HEK293 (cell line): ENCODE measurements around the gene MTHFSD.

Source experiments
- CTCF ChIA-PET: fragments of 350-600 bp; formaldehyde crosslinking; extraction: SDS; loops from one replicate; lab custom pipeline; 2021; ENCODE audit warnings: antibody characterized with exemption; lab: Yijun Ruan, JAX
- POLR2A ChIA-PET: fragments of 300-600 bp; formaldehyde crosslinking; extraction: SDS; loops from one replicate; lab custom pipeline; 2020; ENCODE audit warnings: antibody characterized with exemption, inconsistent platforms; lab: Yijun Ruan, JAX
- H3K27ac ChIP-seq: fragments of 200-500 bp; sonication (Bioruptor generic); 2 replicates; pipeline ENCODE4 v1.5.1; 2014; ENCODE audit warnings: low read depth, low read length, control low read depth, inconsistent platforms; ENCODE audit errors: extremely low read depth
- H3K36me3 ChIP-seq, 2 experiments: fragments of 200-500 bp in 1 of 2; sonication (Bioruptor generic) in 1 of 2; 1 replicate in 1 of 2; 2 replicates in 1 of 2; pipeline ENCODE4 v1.5.1; 2014 to 2017; ENCODE audit warnings: inconsistent platforms in 2 of 2, low read length in 2 of 2; ENCODE audit not compliant: control insufficient read depth in 2 of 2, insufficient read depth in 1 of 2
- H3K4me1 ChIP-seq: fragments of 200-500 bp; sonication (Bioruptor generic); 2 replicates; pipeline ENCODE4 v1.5.1; 2014; ENCODE audit warnings: mild to moderate bottlenecking, low read length, inconsistent platforms; ENCODE audit not compliant: control insufficient read depth, insufficient read depth
- H3K4me3 ChIP-seq: 2 replicates; pipeline ENCODE4 v1.5.1; 2011; ENCODE audit warnings: low read depth, mild to moderate bottlenecking, control low read depth, low read length, moderate library complexity
- H3K9me3 ChIP-seq: fragments of 200-500 bp; sonication (Bioruptor generic); 2 replicates; pipeline ENCODE4 v1.5.1; 2014; ENCODE audit warnings: low read depth, low read length, inconsistent platforms; ENCODE audit not compliant: control insufficient read depth, insufficient read depth
- TCF7L2 ChIP-seq: IDR thresholded peaks from 2 replicates; pipeline ENCODE4 v1.6.1; 2011; ENCODE audit warnings: low read depth, mild to moderate bottlenecking, inconsistent platforms, low read length, moderate library complexity, borderline replicate concordance
- YY2 ChIP-seq: fragments of 450-650 bp; formaldehyde crosslinking; IDR thresholded peaks from 2 replicates; pipeline ENCODE4 v1.5.1; 2016; ENCODE audit warnings: missing biosample characterization, missing genetic modification characterization
- ZBTB21 ChIP-seq: fragments of 450-650 bp; formaldehyde crosslinking; IDR thresholded peaks from 2 replicates; pipeline ENCODE4 v1.5.1; 2017; ENCODE audit warnings: missing biosample characterization, missing genetic modification characterization
- ZNF335 ChIP-seq: fragments of 450-650 bp; formaldehyde crosslinking; conservative IDR thresholded peaks from 2 replicates; pipeline ENCODE4 v1.5.1; 2016; ENCODE audit warnings: missing biosample characterization, missing genetic modification characterization
- ZNF350 ChIP-seq: fragments of 450-650 bp; formaldehyde crosslinking; IDR thresholded peaks from 2 replicates; pipeline ENCODE4 v1.5.0; 2017; ENCODE audit warnings: missing biosample characterization, mild to moderate bottlenecking, missing genetic modification characterization
- ZNF658 ChIP-seq: fragments of 450-650 bp; formaldehyde crosslinking; IDR thresholded peaks from 2 replicates; pipeline ENCODE4; 2016; ENCODE audit warnings: missing biosample characterization, missing genetic modification characterization
- ZNF785 ChIP-seq: fragments of 450-650 bp; formaldehyde crosslinking; IDR thresholded peaks from 2 replicates; pipeline ENCODE4 v1.5.1; 2016; ENCODE audit warnings: missing biosample characterization, missing genetic modification characterization
- TF ChIP-seq, protein P1 (sequence below): fragments of 450-650 bp; formaldehyde crosslinking; IDR thresholded peaks from 2 replicates; pipeline ENCODE4 v1.5.1; 2016; ENCODE audit warnings: missing biosample characterization, missing genetic modification characterization, borderline replicate concordance
- TF ChIP-seq, protein P2 (sequence below): fragments of 450-650 bp; formaldehyde crosslinking; IDR thresholded peaks from 2 replicates; pipeline ENCODE4 v1.5.1; 2016; ENCODE audit warnings: missing biosample characterization, missing genetic modification characterization
- TF ChIP-seq, protein P3 (sequence below): fragments of 450-650 bp; formaldehyde crosslinking; IDR thresholded peaks from 2 replicates; pipeline ENCODE4; 2016; ENCODE audit warnings: missing biosample characterization, missing genetic modification characterization
- TF ChIP-seq, protein P4 (sequence below): fragments of 450-650 bp; IDR thresholded peaks from 2 replicates; pipeline ENCODE4 v1.5.1; 2018; ENCODE audit warnings: missing biosample characterization, missing genetic modification characterization

MTHFSD gene

DNA sequence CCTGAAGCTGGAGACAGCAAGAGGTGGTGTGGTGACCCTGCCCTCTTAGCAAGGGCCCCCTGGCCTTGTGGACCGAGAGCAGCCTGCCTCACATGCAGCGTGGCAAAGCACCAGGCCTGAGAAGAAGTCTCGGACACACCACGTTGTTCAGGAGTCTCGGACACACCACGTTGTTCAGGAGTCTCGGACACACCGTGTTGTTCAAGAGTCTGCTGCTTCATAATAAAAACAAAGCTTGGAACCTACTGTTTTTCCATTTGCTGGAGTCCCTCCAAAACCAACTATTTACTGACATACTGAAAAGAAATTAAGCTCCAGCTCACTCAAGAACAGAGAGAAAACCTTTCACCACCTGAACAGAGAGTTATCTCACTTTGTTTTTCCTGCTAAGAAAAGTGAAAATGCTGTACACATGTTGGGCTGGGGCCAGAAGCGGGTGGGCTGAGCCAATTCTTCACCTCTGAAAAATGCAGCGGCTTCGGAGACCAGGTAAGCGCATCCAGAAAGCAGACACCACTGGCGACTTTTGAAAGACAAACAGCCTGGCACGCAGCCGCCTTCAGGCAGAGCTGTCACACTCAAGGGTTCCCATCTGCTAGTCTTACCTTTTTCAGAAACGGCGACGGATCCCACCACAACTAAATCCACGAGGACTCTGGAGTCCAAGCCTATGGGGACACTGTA lies 8.9 kb downstream of the MTHFSD start:
- Histone ChIP-seq H3K4me3 (no peak overlapping the region), H3K4me1 (no peaks in the 10 kb centered on the region), H3K36me3 (peaks cover 14 to 94% of the 10 kb centered on the region in 2 experiments), H3K27ac (no peak overlapping the region), H3K9me3 (no peaks in the 10 kb centered on the region)
- TF ChIP-seq, protein P1, sequence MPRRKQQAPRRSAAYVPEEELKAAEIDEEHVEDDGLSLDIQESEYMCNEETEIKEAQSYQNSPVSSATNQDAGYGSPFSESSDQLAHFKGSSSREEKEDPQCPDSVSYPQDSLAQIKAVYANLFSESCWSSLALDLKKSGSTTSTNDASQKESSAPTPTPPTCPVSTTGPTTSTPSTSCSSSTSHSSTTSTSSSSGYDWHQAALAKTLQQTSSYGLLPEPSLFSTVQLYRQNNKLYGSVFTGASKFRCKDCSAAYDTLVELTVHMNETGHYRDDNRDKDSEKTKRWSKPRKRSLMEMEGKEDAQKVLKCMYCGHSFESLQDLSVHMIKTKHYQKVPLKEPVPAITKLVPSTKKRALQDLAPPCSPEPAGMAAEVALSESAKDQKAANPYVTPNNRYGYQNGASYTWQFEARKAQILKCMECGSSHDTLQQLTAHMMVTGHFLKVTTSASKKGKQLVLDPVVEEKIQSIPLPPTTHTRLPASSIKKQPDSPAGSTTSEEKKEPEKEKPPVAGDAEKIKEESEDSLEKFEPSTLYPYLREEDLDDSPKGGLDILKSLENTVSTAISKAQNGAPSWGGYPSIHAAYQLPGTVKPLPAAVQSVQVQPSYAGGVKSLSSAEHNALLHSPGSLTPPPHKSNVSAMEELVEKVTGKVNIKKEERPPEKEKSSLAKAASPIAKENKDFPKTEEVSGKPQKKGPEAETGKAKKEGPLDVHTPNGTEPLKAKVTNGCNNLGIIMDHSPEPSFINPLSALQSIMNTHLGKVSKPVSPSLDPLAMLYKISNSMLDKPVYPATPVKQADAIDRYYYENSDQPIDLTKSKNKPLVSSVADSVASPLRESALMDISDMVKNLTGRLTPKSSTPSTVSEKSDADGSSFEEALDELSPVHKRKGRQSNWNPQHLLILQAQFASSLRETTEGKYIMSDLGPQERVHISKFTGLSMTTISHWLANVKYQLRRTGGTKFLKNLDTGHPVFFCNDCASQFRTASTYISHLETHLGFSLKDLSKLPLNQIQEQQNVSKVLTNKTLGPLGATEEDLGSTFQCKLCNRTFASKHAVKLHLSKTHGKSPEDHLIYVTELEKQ (tag by site-specific recombination): no peak
- TF ChIP-seq ZNF658 (tag by site-specific recombination) (no peak), ZBTB21 (tag by site-specific recombination) (no peak), TCF7L2 (no peak), ZNF350 (tag by site-specific recombination) (no peak)
- TF ChIP-seq, protein P2, sequence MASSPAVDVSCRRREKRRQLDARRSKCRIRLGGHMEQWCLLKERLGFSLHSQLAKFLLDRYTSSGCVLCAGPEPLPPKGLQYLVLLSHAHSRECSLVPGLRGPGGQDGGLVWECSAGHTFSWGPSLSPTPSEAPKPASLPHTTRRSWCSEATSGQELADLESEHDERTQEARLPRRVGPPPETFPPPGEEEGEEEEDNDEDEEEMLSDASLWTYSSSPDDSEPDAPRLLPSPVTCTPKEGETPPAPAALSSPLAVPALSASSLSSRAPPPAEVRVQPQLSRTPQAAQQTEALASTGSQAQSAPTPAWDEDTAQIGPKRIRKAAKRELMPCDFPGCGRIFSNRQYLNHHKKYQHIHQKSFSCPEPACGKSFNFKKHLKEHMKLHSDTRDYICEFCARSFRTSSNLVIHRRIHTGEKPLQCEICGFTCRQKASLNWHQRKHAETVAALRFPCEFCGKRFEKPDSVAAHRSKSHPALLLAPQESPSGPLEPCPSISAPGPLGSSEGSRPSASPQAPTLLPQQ (tag by site-specific recombination): no peak
- TF ChIP-seq, protein P3, sequence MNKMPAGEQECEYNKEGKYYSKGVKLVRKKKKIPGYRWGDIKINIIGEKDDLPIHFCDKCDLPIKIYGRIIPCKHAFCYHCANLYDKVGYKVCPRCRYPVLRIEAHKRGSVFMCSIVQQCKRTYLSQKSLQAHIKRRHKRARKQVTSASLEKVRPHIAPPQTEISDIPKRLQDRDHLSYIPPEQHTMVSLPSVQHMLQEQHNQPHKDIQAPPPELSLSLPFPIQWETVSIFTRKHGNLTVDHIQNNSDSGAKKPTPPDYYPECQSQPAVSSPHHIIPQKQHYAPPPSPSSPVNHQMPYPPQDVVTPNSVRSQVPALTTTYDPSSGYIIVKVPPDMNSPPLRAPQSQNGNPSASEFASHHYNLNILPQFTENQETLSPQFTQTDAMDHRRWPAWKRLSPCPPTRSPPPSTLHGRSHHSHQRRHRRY (tag by site-specific recombination): no peak
- CTCF ChIA-PET: no interaction called here
- POLR2A ChIA-PET: no interaction called here

DNA sequence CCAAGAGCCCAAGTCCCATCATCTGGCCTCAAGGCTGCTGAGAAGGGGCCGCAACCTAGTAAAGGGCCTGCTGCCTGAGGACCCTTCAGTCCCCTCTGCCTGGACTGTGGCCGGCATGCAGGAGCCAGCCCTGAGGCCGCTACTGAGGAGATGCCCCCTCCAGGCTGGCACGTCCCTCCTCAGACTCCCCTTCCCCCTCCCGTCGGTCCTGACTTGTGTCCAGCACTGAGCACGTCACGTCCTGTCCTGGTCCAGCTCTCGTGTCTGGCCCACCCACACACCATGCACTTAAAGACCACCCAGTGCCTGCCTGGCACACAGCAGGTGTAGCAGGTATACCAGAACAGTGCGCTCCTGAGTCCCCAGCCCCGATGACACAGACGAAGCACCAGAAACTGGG lies 9.6 kb downstream of the MTHFSD start:
- Histone ChIP-seq H3K27ac (no peak overlapping the region), H3K4me1 (no peaks in the 10 kb centered on the region), H3K9me3 (no peaks in the 10 kb centered on the region), H3K36me3 (peaks cover 14 to 94% of the 10 kb centered on the region in 2 experiments), H3K4me3 (no peak overlapping the region)
- CTCF ChIA-PET: no interaction called here
- TF ChIP-seq ZNF785 (tag by site-specific recombination) (no peak), YY2 (tag by site-specific recombination) (no peak), ZNF335 (no peak), ZNF350 (tag by site-specific recombination) (no peak)
- TF ChIP-seq, protein P4, sequence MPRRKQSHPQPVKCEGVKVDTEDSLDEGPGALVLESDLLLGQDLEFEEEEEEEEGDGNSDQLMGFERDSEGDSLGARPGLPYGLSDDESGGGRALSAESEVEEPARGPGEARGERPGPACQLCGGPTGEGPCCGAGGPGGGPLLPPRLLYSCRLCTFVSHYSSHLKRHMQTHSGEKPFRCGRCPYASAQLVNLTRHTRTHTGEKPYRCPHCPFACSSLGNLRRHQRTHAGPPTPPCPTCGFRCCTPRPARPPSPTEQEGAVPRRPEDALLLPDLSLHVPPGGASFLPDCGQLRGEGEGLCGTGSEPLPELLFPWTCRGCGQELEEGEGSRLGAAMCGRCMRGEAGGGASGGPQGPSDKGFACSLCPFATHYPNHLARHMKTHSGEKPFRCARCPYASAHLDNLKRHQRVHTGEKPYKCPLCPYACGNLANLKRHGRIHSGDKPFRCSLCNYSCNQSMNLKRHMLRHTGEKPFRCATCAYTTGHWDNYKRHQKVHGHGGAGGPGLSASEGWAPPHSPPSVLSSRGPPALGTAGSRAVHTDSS: no peak
- POLR2A ChIA-PET: no interaction called here
